Measurements from ENCODE around the gene UBTF. TPM values are rescaled to one million over a fixed set of nuclear protein-coding genes. Genes with fewer than 3 reads are reported as not detected.

Gene UBTF
- total RNA-seq, 1 experiment from 2014 or later: 75.9 TPM

DNA sequence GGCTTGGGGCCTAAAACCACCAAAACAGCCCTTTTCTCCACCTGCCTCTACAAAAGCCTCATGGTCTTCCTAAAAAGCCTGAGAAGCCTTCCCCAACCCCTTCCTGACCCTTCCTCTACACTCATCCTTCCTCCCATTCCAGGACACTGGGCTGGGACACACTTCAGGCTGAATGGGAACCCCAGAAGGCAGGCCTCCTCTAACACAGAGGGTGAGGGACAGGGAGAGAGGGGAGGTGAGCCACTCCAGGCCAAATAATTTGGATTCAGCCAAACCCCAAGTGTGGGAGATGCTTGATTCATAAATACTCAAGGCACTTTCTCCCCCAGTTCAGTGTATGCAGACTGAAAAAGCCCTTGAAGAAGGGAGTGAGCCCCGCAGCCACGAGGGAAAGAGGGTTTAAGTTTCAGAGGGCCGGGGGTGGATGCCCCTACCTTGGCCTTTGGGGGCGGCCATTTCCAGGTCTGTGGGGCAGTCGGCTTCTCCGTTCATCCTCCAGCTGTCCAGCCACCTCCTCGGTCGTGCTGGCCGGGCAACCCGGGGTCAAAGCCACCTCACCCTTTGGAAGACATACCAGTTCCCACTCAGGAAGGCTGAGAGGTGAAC is 1.6 kb downstream of the UBTF start (continued):
- TF ChIP-seq NR3C1 (CRISPR knock-in tag; conservative IDR thresholded peaks at IDR 0.05; ENCODE audit: low read depth): no peak
- TF ChIP-seq, protein P1, sequence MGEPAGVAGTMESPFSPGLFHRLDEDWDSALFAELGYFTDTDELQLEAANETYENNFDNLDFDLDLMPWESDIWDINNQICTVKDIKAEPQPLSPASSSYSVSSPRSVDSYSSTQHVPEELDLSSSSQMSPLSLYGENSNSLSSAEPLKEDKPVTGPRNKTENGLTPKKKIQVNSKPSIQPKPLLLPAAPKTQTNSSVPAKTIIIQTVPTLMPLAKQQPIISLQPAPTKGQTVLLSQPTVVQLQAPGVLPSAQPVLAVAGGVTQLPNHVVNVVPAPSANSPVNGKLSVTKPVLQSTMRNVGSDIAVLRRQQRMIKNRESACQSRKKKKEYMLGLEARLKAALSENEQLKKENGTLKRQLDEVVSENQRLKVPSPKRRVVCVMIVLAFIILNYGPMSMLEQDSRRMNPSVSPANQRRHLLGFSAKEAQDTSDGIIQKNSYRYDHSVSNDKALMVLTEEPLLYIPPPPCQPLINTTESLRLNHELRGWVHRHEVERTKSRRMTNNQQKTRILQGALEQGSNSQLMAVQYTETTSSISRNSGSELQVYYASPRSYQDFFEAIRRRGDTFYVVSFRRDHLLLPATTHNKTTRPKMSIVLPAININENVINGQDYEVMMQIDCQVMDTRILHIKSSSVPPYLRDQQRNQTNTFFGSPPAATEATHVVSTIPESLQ (CRISPR knock-in tag; IDR thresholded peaks at IDR 0.05): no peak
- TF ChIP-seq ELF4 (CRISPR knock-in tag; IDR thresholded peaks at IDR 0.05; ENCODE audit: low read depth): no peak
- TF ChIP-seq, protein P2, sequence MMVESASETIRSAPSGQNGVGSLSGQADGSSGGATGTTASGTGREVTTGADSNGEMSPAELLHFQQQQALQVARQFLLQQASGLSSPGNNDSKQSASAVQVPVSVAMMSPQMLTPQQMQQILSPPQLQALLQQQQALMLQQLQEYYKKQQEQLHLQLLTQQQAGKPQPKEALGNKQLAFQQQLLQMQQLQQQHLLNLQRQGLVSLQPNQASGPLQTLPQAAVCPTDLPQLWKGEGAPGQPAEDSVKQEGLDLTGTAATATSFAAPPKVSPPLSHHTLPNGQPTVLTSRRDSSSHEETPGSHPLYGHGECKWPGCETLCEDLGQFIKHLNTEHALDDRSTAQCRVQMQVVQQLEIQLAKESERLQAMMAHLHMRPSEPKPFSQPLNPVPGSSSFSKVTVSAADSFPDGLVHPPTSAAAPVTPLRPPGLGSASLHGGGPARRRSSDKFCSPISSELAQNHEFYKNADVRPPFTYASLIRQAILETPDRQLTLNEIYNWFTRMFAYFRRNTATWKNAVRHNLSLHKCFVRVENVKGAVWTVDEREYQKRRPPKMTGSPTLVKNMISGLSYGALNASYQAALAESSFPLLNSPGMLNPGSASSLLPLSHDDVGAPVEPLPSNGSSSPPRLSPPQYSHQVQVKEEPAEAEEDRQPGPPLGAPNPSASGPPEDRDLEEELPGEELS (CRISPR knock-in tag; IDR thresholded peaks at IDR 0.05): no peak

DNA sequence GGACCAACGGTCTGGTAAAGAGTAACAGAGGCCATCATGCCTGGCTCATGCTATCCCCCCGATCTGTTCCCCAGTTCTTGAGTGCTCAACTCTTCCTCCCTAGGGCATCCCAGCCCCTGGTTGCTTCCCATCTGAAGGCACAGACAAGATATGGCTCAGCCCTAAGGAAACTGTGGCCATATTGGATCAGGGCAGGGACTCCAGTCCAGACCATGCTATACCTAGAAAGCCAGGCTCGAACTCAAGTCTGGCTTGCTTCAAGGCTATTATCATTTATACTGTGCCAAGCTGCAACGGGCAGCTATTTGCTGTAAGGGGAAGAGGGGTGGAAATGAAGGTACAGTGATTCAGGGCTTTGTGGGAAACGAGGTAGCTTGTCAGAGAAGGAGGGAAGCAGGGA is 2.8 kb downstream of the UBTF start:
- no peak for ATAC-seq
- 0 out of 2 replicates have a peak overlapping the region, but pooled peaks have one; percentile 7 for H3K27ac Mint-ChIP-seq
- peaks cover 41% of the 10 kb centered on the region for H3K36me3 Mint-ChIP-seq
- H3K4me3 Mint-ChIP-seq: peak overlapping the region; percentile 82
- ChIA-PET CTCF (interaction anchor here (0.7 to 2.5 kb wide), 3 partner anchors 13 to 139 kb away, joined by 3 to 12 read pairs (median 7); partner anchors contain the start of gene GRN), POLR2A (no interaction called here)
- DNase-seq (ENCODE audit: low spot score): no peak
- H3K9me3 Mint-ChIP-seq: no peaks in the 10 kb centered on the region
- no peaks in the 10 kb centered on the region for H3K27me3 Mint-ChIP-seq (ENCODE audit: low read depth)
- peaks cover 14% of the 10 kb centered on the region for H3K4me1 Mint-ChIP-seq
- TF ChIP-seq NFYB (CRISPR knock-in tag; conservative IDR thresholded peaks at IDR 0.05; ENCODE audit: low read depth) (no peak), IRF2 (CRISPR knock-in tag; IDR thresholded peaks at IDR 0.05; ENCODE audit: borderline replicate concordance, low read depth) (no peak), ZNF317 (CRISPR knock-in tag; IDR thresholded peaks at IDR 0.05; ENCODE audit: borderline replicate concordance, low read depth) (no peak), GTF2I (CRISPR knock-in tag; conservative IDR thresholded peaks at IDR 0.05) (no peak), ZNF138 (CRISPR knock-in tag; conservative IDR thresholded peaks at IDR 0.05) (no peak), SOX15 (CRISPR knock-in tag; IDR thresholded peaks at IDR 0.05) (no peak), TCF7 (CRISPR knock-in tag; IDR thresholded peaks at IDR 0.05; ENCODE audit: low read depth) (no peak), SMAD3 (CRISPR knock-in tag; IDR thresholded peaks at IDR 0.05; ENCODE audit: borderline replicate concordance) (no peak)
- TF ChIP-seq, protein P3, sequence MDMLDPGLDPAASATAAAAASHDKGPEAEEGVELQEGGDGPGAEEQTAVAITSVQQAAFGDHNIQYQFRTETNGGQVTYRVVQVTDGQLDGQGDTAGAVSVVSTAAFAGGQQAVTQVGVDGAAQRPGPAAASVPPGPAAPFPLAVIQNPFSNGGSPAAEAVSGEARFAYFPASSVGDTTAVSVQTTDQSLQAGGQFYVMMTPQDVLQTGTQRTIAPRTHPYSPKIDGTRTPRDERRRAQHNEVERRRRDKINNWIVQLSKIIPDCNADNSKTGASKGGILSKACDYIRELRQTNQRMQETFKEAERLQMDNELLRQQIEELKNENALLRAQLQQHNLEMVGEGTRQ (CRISPR knock-in tag; IDR thresholded peaks at IDR 0.05): no peak
- TF ChIP-seq, protein P4, sequence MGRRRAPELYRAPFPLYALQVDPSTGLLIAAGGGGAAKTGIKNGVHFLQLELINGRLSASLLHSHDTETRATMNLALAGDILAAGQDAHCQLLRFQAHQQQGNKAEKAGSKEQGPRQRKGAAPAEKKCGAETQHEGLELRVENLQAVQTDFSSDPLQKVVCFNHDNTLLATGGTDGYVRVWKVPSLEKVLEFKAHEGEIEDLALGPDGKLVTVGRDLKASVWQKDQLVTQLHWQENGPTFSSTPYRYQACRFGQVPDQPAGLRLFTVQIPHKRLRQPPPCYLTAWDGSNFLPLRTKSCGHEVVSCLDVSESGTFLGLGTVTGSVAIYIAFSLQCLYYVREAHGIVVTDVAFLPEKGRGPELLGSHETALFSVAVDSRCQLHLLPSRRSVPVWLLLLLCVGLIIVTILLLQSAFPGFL (CRISPR knock-in tag; IDR thresholded peaks at IDR 0.05; ENCODE audit: borderline replicate concordance): no peak
- TF ChIP-seq, protein P5, sequence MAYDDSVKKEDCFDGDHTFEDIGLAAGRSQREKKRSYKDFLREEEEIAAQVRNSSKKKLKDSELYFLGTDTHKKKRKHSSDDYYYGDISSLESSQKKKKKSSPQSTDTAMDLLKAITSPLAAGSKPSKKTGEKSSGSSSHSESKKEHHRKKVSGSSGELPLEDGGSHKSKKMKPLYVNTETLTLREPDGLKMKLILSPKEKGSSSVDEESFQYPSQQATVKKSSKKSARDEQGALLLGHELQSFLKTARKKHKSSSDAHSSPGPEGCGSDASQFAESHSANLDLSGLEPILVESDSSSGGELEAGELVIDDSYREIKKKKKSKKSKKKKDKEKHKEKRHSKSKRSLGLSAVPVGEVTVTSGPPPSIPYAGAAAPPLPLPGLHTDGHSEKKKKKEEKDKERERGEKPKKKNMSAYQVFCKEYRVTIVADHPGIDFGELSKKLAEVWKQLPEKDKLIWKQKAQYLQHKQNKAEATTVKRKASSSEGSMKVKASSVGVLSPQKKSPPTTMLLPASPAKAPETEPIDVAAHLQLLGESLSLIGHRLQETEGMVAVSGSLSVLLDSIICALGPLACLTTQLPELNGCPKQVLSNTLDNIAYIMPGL (CRISPR knock-in tag; IDR thresholded peaks at IDR 0.05): no peak
- TF ChIP-seq, protein P6, sequence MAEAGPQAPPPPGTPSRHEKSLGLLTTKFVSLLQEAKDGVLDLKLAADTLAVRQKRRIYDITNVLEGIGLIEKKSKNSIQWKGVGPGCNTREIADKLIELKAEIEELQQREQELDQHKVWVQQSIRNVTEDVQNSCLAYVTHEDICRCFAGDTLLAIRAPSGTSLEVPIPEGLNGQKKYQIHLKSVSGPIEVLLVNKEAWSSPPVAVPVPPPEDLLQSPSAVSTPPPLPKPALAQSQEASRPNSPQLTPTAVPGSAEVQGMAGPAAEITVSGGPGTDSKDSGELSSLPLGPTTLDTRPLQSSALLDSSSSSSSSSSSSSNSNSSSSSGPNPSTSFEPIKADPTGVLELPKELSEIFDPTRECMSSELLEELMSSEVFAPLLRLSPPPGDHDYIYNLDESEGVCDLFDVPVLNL (CRISPR knock-in tag; IDR thresholded peaks at IDR 0.05; ENCODE audit: borderline replicate concordance, low read depth): no peak
- TF ChIP-seq, protein P7, sequence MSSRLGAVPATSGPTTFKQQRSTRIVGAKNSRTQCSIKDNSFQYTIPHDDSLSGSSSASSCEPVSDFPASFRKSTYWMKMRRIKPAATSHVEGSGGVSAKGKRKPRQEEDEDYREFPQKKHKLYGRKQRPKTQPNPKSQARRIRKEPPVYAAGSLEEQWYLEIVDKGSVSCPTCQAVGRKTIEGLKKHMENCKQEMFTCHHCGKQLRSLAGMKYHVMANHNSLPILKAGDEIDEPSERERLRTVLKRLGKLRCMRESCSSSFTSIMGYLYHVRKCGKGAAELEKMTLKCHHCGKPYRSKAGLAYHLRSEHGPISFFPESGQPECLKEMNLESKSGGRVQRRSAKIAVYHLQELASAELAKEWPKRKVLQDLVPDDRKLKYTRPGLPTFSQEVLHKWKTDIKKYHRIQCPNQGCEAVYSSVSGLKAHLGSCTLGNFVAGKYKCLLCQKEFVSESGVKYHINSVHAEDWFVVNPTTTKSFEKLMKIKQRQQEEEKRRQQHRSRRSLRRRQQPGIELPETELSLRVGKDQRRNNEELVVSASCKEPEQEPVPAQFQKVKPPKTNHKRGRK (CRISPR knock-in tag; IDR thresholded peaks at IDR 0.05; ENCODE audit: borderline replicate concordance): no peak
